GM06990 (cell line): ENCODE data around the gene GRM7.

ENCODE experiments used
- DNase-seq: peaks from one replicate; pipeline ENCODE4 v3.0.0-alpha.2; 2011; ENCODE audit not compliant: insufficient read length; ENCODE audit errors: extremely low read depth
- H3K27me3 ChIP-seq: replicated peaks from 2 replicates; pipeline ENCODE4 v1.6.0; 2011; ENCODE audit warnings: low read length; ENCODE audit not compliant: control insufficient read depth, insufficient read depth
- H3K36me3 ChIP-seq: 2 replicates; pipeline ENCODE4 v1.5.1; 2011; ENCODE audit warnings: low read length; ENCODE audit not compliant: control insufficient read depth, insufficient read depth
- H3K4me3 ChIP-seq: replicated peaks from 2 replicates; pipeline ENCODE4 v1.5.1; 2011; ENCODE audit warnings: low read depth, mild to moderate bottlenecking, control low read depth, low read length
- TF ChIP-seq, protein P1 (sequence below): IDR thresholded peaks from 2 replicates; pipeline ENCODE4 v1.5.1; 2011; ENCODE audit warnings: low read length, control low read depth, mild to moderate bottlenecking, inconsistent platforms; ENCODE audit not compliant: insufficient read depth, poor library complexity, severe bottlenecking

Gene GRM7

DNA sequence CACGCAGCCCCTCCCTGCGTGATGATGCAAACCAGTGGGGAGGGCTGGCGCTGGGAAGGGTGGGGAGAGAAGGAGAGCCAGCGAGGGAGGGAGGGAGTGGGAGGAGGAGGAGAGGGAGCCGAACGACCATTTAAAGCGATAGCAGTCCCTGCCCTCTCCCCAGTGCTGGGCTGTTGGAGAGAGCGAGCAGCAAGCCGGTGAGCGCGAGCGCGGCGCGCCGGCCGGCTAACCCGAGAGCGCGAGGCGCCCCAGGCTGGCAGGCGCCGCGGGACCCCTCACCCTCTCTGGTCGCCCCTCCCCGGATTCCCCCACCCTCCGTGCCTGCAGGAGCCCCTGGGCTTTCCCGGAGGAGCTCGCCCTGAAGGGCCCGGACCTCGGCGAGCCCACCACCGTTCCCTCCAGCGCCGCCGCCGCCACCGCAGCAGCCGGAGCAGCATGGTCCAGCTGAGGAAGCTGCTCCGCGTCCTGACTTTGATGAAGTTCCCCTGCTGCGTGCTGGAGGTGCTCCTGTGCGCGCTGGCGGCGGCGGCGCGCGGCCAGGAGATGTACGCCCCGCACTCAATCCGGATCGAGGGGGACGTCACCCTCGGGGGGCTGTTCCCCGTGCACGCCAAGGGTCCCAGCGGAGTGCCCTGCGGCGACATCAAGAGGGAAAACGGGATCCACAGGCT, at the start of gene GRM7:
Gene GRM7 (plus strand): TSS at position 162 of the 671 bp plus-strand sequence.
- no peak for DNase-seq
- no peak within 1 kb of the TSS for H3K4me3 ChIP-seq
- TF ChIP-seq, protein P1, sequence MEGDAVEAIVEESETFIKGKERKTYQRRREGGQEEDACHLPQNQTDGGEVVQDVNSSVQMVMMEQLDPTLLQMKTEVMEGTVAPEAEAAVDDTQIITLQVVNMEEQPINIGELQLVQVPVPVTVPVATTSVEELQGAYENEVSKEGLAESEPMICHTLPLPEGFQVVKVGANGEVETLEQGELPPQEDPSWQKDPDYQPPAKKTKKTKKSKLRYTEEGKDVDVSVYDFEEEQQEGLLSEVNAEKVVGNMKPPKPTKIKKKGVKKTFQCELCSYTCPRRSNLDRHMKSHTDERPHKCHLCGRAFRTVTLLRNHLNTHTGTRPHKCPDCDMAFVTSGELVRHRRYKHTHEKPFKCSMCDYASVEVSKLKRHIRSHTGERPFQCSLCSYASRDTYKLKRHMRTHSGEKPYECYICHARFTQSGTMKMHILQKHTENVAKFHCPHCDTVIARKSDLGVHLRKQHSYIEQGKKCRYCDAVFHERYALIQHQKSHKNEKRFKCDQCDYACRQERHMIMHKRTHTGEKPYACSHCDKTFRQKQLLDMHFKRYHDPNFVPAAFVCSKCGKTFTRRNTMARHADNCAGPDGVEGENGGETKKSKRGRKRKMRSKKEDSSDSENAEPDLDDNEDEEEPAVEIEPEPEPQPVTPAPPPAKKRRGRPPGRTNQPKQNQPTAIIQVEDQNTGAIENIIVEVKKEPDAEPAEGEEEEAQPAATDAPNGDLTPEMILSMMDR, result no peak
- H3K27me3 ChIP-seq, result no peaks in the 10 kb centered on the region
- H3K36me3 ChIP-seq, result no peaks in the 10 kb centered on the region

DNA sequence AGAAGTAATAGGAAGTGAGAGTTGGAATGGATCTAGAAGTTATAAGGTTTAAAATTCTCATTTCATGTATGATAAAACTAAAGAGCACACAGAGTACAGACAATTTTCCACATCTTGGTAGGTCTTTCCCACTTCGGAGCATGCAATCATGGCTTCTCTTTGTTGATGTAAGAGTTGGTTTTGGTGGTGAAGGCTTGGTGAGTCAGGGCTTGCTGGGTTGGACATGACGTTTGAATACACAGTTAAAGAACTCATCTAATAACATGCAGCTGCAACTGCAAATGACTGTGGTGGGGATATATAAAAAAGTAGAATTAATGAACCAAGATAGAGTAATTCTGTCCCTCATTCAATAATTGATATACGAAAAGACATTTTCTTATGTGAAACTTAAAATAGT, 39.5 kb upstream of the GRM7 start:
- Histone ChIP-seq H3K36me3 (no peaks in the 10 kb centered on the region), H3K27me3 (no peaks in the 10 kb centered on the region), H3K4me3 (no peak overlapping the region)
- DNase-seq, result no peak
- TF ChIP-seq, protein P1, result no peak

DNA sequence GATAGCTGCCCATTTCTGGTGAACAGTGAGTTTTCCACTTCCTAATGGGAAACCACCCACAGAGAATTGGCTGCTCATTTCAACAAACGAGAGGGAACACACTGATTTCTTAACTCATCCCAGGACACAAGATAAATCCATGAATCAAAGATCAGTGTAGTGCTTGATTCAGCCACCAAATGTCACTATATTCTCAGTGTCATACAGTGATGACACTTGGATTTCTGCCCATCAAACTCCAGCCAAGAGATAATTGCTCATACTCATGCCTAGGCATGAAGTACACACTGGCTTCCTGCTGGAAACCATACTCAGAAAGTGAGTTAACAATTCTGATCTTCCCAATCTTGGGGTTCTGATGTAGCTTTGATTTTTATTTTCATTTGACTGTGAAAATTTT, 35.4 kb upstream of the GRM7 start:
- no peaks in the 10 kb centered on the region for H3K27me3 ChIP-seq
- DNase-seq, result no peak
- no peaks in the 10 kb centered on the region for H3K36me3 ChIP-seq
- H3K4me3 ChIP-seq, result no peak overlapping the region
- TF ChIP-seq, protein P1, result no peak

DNA sequence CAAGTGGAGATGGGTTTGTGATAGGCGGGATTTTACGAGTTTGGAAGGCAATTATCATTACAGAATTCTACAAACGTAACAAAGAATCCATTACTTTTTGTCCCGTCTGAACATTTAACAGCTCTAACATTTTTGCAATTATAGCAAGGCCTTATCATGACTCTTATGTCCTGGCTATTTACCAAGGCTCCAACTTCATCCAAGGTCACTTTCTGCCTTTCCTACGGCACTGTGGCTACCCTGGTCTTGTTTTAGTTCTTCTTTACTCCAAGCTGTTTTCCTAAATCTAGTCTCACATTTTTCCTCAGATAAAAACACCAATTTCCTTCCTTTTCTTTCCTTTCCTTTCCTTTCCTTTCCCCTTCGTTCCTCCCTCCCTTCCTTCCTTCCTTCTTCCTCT, 33.5 kb upstream of the GRM7 start:
- H3K27me3 ChIP-seq, result no peaks in the 10 kb centered on the region
- H3K4me3 ChIP-seq, result no peak overlapping the region
- H3K36me3 ChIP-seq, result no peaks in the 10 kb centered on the region
- no peak for DNase-seq
- TF ChIP-seq, protein P1, result no peak

DNA sequence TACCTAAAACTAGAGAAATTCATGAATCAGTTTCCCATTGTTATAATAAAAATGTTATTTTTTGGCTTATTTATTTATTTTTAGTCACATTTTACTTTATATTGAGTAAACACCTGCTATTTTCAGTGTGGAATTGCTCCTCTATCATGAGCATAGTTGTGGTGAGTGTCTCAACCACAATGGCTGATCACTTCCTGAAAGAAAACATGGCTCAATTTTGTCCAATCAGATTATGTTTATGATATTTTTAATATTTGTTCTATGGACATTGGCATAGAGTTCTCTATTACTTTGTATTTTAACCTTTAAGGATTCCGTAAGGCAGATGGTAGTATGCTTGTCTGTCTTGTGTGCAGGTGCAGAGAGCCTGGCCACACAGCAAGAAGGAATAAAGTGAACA, 16.2 kb upstream of the GRM7 start:
- H3K27me3 ChIP-seq, result no peaks in the 10 kb centered on the region
- no peak for DNase-seq
- TF ChIP-seq, protein P1, result no peak
- no peak overlapping the region for H3K4me3 ChIP-seq
- no peaks in the 10 kb centered on the region for H3K36me3 ChIP-seq

DNA sequence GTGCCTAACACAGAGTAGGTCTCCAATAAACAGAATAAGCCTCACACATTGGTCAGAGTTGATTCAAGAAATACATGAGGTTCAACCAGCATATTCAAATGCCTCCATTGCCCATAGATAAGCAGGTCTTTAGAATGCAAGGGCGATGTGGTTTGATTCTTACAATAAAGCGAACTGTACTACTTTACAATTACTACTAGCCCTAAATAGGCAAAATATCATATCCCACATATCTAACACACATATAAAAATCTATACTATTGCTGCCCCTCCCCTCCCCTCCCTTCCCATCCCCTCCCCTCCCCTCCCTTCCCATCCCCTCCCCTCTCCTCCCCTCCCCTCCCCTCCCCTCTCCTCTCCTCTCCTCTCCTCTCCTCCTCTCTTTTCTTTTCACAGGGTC, 6.7 kb upstream of the GRM7 start:
- Histone ChIP-seq H3K27me3 (no peaks in the 10 kb centered on the region), H3K4me3 (no peak overlapping the region), H3K36me3 (no peaks in the 10 kb centered on the region)
- TF ChIP-seq, protein P1, result no peak
- no peak for DNase-seq
